Measurements from ENCODE around the gene MACROD2. TPM values are rescaled to one million over a fixed set of nuclear protein-coding genes. Genes with fewer than 3 reads are reported as not detected.

MACROD2 gene
- total and polyA plus RNA-seq, 2 donors (not counting 1 experiment from before 2014, with no cell fraction given): 5.3 to 6.7 TPM

- peaks cover 9% of the 10 kb centered on the region for H3K27me3 Mint-ChIP-seq
- no peaks in the 10 kb centered on the region for H3K4me1 Mint-ChIP-seq
- Histone ChIP-seq H3K27me3 (replicated peaks in 1 of 4; ENCODE audit: control extremely low read depth in 1 of 4, control insufficient read depth in 3 of 4, insufficient read depth in 4 of 4, low read length in 3 of 4) (no peaks in the 10 kb centered on the region), H3K36me3 (replicated peaks in 1 of 2; ENCODE audit: control extremely low read depth in 1 of 2, control insufficient read depth in 1 of 2, extremely low read depth in 1 of 2, insufficient read depth in 2 of 2, low read length in 1 of 2) (no peaks in the 10 kb centered on the region), H3K27ac (ENCODE audit: low read length in 2 of 2) (no peak overlapping the region), H2AFZ (ENCODE audit: insufficient read depth, low read depth, low read length, poor library complexity, severe bottlenecking) (no peak overlapping the region), H3K4me3 (ENCODE audit: control extremely low read depth in 1 of 5, extremely low read depth in 1 of 5, insufficient read depth in 1 of 5, low read depth in 2 of 5, low read length in 4 of 5) (no peak overlapping the region), H3K4me2 (replicated peaks; ENCODE audit: low read depth, low read length, poor library complexity, severe bottlenecking) (no peak overlapping the region), H4K20me1 (ENCODE audit: control insufficient read depth, insufficient read depth, low read length, poor library complexity, severe bottlenecking) (no peaks in the 10 kb centered on the region), H3K9ac (ENCODE audit: low read length) (no peak overlapping the region), H3K79me2 (ENCODE audit: control insufficient read depth, insufficient read depth, low read length) (no peaks in the 10 kb centered on the region), H3K9me3 (ENCODE audit: control extremely low read depth in 1 of 3, control insufficient read depth in 2 of 3, insufficient read depth in 1 of 3, low read length in 2 of 3) (no peaks in the 10 kb centered on the region), H3K4me1 (ENCODE audit: control insufficient read depth in 2 of 2, insufficient read depth in 2 of 2, low read length in 2 of 2) (no peaks in the 10 kb centered on the region)
- TF ChIP-seq CTCF (IDR thresholded peaks at IDR 0.05) (no peak), EZH2 (IDR thresholded peaks at IDR 0.05; ENCODE audit: borderline replicate concordance, insufficient read depth, low read depth, low read length, poor library complexity, severe bottlenecking) (no peak)
- ATAC-seq (ENCODE audit: low read depth) (no peak), DNase-seq (no peak)
- ChIA-PET CTCF (no interaction called here), POLR2A (no interaction called here)
- H3K27ac Mint-ChIP-seq: no peak overlapping the region
- no peak overlapping the region for H3K4me3 Mint-ChIP-seq
- intact Hi-C loops (cut with micrococcal nuclease): no loop called here
- H3K9me3 Mint-ChIP-seq (ENCODE audit: insufficient read depth): peaks cover 2% of the 10 kb centered on the region
- WGBS (ENCODE audit: insufficient coverage): no CpG with 5 or more reads among the region's 1 CpG
These were observed 564.3 kb downstream of the MACROD2 start for GRCh38 chr20:14559612-14560011.

GRCh38 chr20:14561741-14562221 lies 566.5 kb downstream of the MACROD2 start:
- no peaks in the 10 kb centered on the region for H3K27me3 ChIP-seq (replicated peaks in 1 of 4; ENCODE audit: control extremely low read depth in 1 of 4, control insufficient read depth in 3 of 4, insufficient read depth in 4 of 4, low read length in 3 of 4)
- H3K4me1 ChIP-seq (ENCODE audit: control insufficient read depth in 2 of 2, insufficient read depth in 2 of 2, low read length in 2 of 2): no peaks in the 10 kb centered on the region
- no peaks in the 10 kb centered on the region for H3K79me2 ChIP-seq (ENCODE audit: control insufficient read depth, insufficient read depth, low read length)
- ChIA-PET POLR2A (no interaction called here), CTCF (interaction anchor here (0.6 kb wide), 1 partner anchor 1097 kb away, joined by 6 read pairs; no protein-coding TSS in a partner anchor)
- no peak overlapping the region for H3K4me3 ChIP-seq (ENCODE audit: control extremely low read depth in 1 of 5, extremely low read depth in 1 of 5, insufficient read depth in 1 of 5, low read depth in 2 of 5, low read length in 4 of 5)
- H3K27me3 Mint-ChIP-seq: peaks cover 4% of the 10 kb centered on the region
- no peak overlapping the region for H3K4me3 Mint-ChIP-seq
- H3K9ac ChIP-seq (ENCODE audit: low read length): no peak overlapping the region
- H3K9me3 Mint-ChIP-seq (ENCODE audit: insufficient read depth): peaks cover 7% of the 10 kb centered on the region
- no peak overlapping the region for H3K4me2 ChIP-seq (replicated peaks; ENCODE audit: low read depth, low read length, poor library complexity, severe bottlenecking)
- H3K27ac Mint-ChIP-seq: no peak overlapping the region
- H4K20me1 ChIP-seq (ENCODE audit: control insufficient read depth, insufficient read depth, low read length, poor library complexity, severe bottlenecking): no peaks in the 10 kb centered on the region
- WGBS (ENCODE audit: insufficient coverage): no CpG with 5 or more reads among the region's 6 CpGs
- no peaks in the 10 kb centered on the region for H3K4me1 Mint-ChIP-seq
- H3K36me3 ChIP-seq (replicated peaks in 1 of 2; ENCODE audit: control extremely low read depth in 1 of 2, control insufficient read depth in 1 of 2, extremely low read depth in 1 of 2, insufficient read depth in 2 of 2, low read length in 1 of 2): no peaks in the 10 kb centered on the region
- no peak overlapping the region for H2AFZ ChIP-seq (ENCODE audit: insufficient read depth, low read depth, low read length, poor library complexity, severe bottlenecking)
- DNase-seq (no peak), ATAC-seq (ENCODE audit: low read depth) (no peak)
- H3K9me3 ChIP-seq (ENCODE audit: control extremely low read depth in 1 of 3, control insufficient read depth in 2 of 3, insufficient read depth in 1 of 3, low read length in 2 of 3): no peaks in the 10 kb centered on the region
- H3K27ac ChIP-seq (ENCODE audit: low read length in 2 of 2): no peak overlapping the region
- no peak for TF ChIP-seq CTCF (IDR thresholded peaks at IDR 0.05)
- TF ChIP-seq EZH2 (IDR thresholded peaks at IDR 0.05; ENCODE audit: borderline replicate concordance, insufficient read depth, low read depth, low read length, poor library complexity, severe bottlenecking): no peak
- intact Hi-C loops (cut with micrococcal nuclease): no loop called here
